ENCODE results near the gene CTNND2.
"Not testable (repeated sequence)": the region's sequence is repeated elsewhere in the genome, so short reads cannot be mapped to it uniquely, and the experiment has no call there.

The CTNND2 gene

GRCh38 chr5:11482011-11482410, 422.2 kb downstream of the CTNND2 start:
- in situ Hi-C loops (cut with MboI; ENCODE audit: low sequenced_read_pairs) = no loop called here

GRCh38 chr5:11477786-11478185, 426.5 kb downstream of the CTNND2 start:
- in situ Hi-C loops (cut with MboI; ENCODE audit: low sequenced_read_pairs) = no loop called here

- in situ Hi-C loops (cut with MboI; ENCODE audit: low sequenced_read_pairs) = no loop called here
These were observed 427.4 kb downstream of the CTNND2 start for GRCh38 chr5:11476866-11477265.

- in situ Hi-C loops (cut with MboI; ENCODE audit: low sequenced_read_pairs) = no loop called here
These were observed 435.8 kb downstream of the CTNND2 start for GRCh38 chr5:11468334-11469039.

GRCh38 chr5:11467588-11467987, 436.7 kb downstream of the CTNND2 start:
- in situ Hi-C loops (cut with MboI; ENCODE audit: low sequenced_read_pairs) = no loop called here

GRCh38 chr5:11459716-11460115, 444.5 kb downstream of the CTNND2 start:
- in situ Hi-C loops (cut with MboI; ENCODE audit: low sequenced_read_pairs) = no loop called here

GRCh38 chr5:11455505-11455904, 448.7 kb downstream of the CTNND2 start:
- in situ Hi-C loops (cut with MboI; ENCODE audit: low sequenced_read_pairs) = no loop called here

GRCh38 chr5:11452852-11453251, 451.4 kb downstream of the CTNND2 start:
- in situ Hi-C loops (cut with MboI; ENCODE audit: low sequenced_read_pairs) = no loop called here

GRCh38 chr5:11449966-11450365, 454.3 kb downstream of the CTNND2 start:
- in situ Hi-C loops (cut with MboI; ENCODE audit: low sequenced_read_pairs) = no loop called here

- in situ Hi-C loops (cut with MboI; ENCODE audit: low sequenced_read_pairs) = no loop called here
These were observed 455.0 kb downstream of the CTNND2 start for GRCh38 chr5:11449217-11449616.

GRCh38 chr5:11443831-11444230, 460.4 kb downstream of the CTNND2 start:
- in situ Hi-C loops (cut with MboI; ENCODE audit: low sequenced_read_pairs) = no loop called here

- in situ Hi-C loops (cut with MboI; ENCODE audit: low sequenced_read_pairs) = no loop called here
These were observed 472.1 kb downstream of the CTNND2 start for GRCh38 chr5:11432116-11432515.

- in situ Hi-C loops (cut with MboI; ENCODE audit: low sequenced_read_pairs) = no loop called here
These were observed 475.0 kb downstream of the CTNND2 start for GRCh38 chr5:11429254-11429653.

- in situ Hi-C loops (cut with MboI; ENCODE audit: low sequenced_read_pairs) = no loop called here
These were observed 476.7 kb downstream of the CTNND2 start for GRCh38 chr5:11427569-11427968.

- in situ Hi-C loops (cut with MboI; ENCODE audit: low sequenced_read_pairs) = no loop called here
These were observed 477.8 kb downstream of the CTNND2 start for GRCh38 chr5:11426442-11426841.

GRCh38 chr5:11422342-11422741, 481.9 kb downstream of the CTNND2 start:
- in situ Hi-C loops (cut with MboI; ENCODE audit: low sequenced_read_pairs) = no loop called here

- in situ Hi-C loops (cut with MboI; ENCODE audit: low sequenced_read_pairs) = no loop called here
These were observed 483.3 kb downstream of the CTNND2 start for GRCh38 chr5:11420969-11421368.

GRCh38 chr5:11415751-11416150, 488.5 kb downstream of the CTNND2 start:
- in situ Hi-C loops (cut with MboI; ENCODE audit: low sequenced_read_pairs) = no loop called here

GRCh38 chr5:11414732-11415131, 489.5 kb downstream of the CTNND2 start:
- in situ Hi-C loops (cut with MboI; ENCODE audit: low sequenced_read_pairs) = not testable (repeated sequence)

GRCh38 chr5:11411621-11412020, 492.6 kb downstream of the CTNND2 start:
- in situ Hi-C loops (cut with MboI; ENCODE audit: low sequenced_read_pairs) = no loop called here

GRCh38 chr5:11407556-11408145, 496.6 kb downstream of the CTNND2 start:
- in situ Hi-C loops (cut with MboI; ENCODE audit: low sequenced_read_pairs) = no loop called here

- in situ Hi-C loops (cut with MboI; ENCODE audit: low sequenced_read_pairs) = no loop called here
These were observed 503.9 kb downstream of the CTNND2 start for GRCh38 chr5:11400316-11400715.

GRCh38 chr5:11398728-11399127, 505.5 kb downstream of the CTNND2 start:
- in situ Hi-C loops (cut with MboI; ENCODE audit: low sequenced_read_pairs) = no loop called here

All from HL-60/S4 treated with retinoic acid at 250 ng/mL for 4 days and 3 days (cell line).